Fibroblast of lung (primary cell): Measurements from ENCODE around the gene SART3. TPM values are rescaled to one million over a fixed set of nuclear protein-coding genes. Genes with fewer than 3 reads are reported as not detected.
A peak's percentile ranks its signal among the peaks of the same experiment; 100 is the strongest.

Experiments
- DNase-seq, 2 donors: peaks; one replicate each; pipeline versions ENCODE4 v3.0.0 to v3.0.0-alpha.2; 2010; ENCODE audit warnings: low read depth in 2 of 2
- H2AFZ ChIP-seq: 2 replicates; pipeline ENCODE4 v1.5.1; 2012; ENCODE audit warnings: low read length, control low read depth, inconsistent platforms
- H3K27ac ChIP-seq: 2 replicates; pipeline ENCODE4 v1.5.1; 2011; ENCODE audit warnings: low read length, control low read depth; ENCODE audit not compliant: insufficient read depth
- H3K27me3 ChIP-seq: 2 replicates; pipeline ENCODE4 v1.5.1; 2011; ENCODE audit warnings: mild to moderate bottlenecking, low read length; ENCODE audit not compliant: control insufficient read depth, insufficient read depth
- H3K36me3 ChIP-seq: 2 replicates; pipeline ENCODE4 v1.5.1; 2011; ENCODE audit warnings: low read length; ENCODE audit not compliant: control insufficient read depth, insufficient read depth
- H3K4me1 ChIP-seq: 2 replicates; pipeline ENCODE4 v1.5.1; 2011; ENCODE audit warnings: low read length; ENCODE audit not compliant: control insufficient read depth, insufficient read depth; ENCODE audit errors: extremely low read depth
- H3K4me2 ChIP-seq: 2 replicates; pipeline ENCODE4 v1.5.1; 2011; ENCODE audit warnings: low read length, control low read depth; ENCODE audit not compliant: insufficient read depth; ENCODE audit errors: extremely low read depth
- H3K4me3 ChIP-seq, 4 experiments: fragments of 200-600 bp in 1 of 4; sonication (generic) in 1 of 4; replicated peaks in 1 of 4; 2 replicates each; pipeline ENCODE4 v1.5.1; 2011 to 2016; ENCODE audit warnings: low read length in 4 of 4, low read depth in 3 of 4, mild to moderate bottlenecking in 3 of 4, control low read depth in 2 of 4, inconsistent platforms in 1 of 4, mixed read lengths in 1 of 4; ENCODE audit not compliant: insufficient read depth in 1 of 4; ENCODE audit errors: control extremely low read depth in 1 of 4
- H3K79me2 ChIP-seq: 2 replicates; pipeline ENCODE4 v1.5.1; 2012; ENCODE audit warnings: mild to moderate bottlenecking, low read length, inconsistent platforms; ENCODE audit not compliant: control insufficient read depth, insufficient read depth
- H3K9ac ChIP-seq: 2 replicates; pipeline ENCODE4 v1.5.1; 2011; ENCODE audit warnings: mild to moderate bottlenecking, low read length, control low read depth; ENCODE audit not compliant: insufficient read depth
- H3K9me3 ChIP-seq: 2 replicates; pipeline ENCODE4 v1.5.1; 2012; ENCODE audit warnings: low read depth, low read length; ENCODE audit not compliant: control insufficient read depth, insufficient read depth
- H4K20me1 ChIP-seq: 2 replicates; pipeline ENCODE4 v1.5.1; 2011; ENCODE audit warnings: low read length; ENCODE audit not compliant: control insufficient read depth, insufficient read depth; ENCODE audit errors: extremely low read depth
- CTCF ChIP-seq, 2 donors: IDR thresholded peaks in 1 of 2; conservative IDR thresholded peaks in 1 of 2; 1 replicate in 1 of 2; 2 replicates in 1 of 2; pipeline ENCODE4 v1.5.1; 2011 to 2012; ENCODE audit warnings: low read length in 2 of 2, control low read depth in 1 of 2, inconsistent platforms in 1 of 2, low read depth in 1 of 2, mild to moderate bottlenecking in 1 of 2
- EZH2 ChIP-seq: IDR thresholded peaks from 2 replicates; pipeline ENCODE4 v1.5.1; 2012; ENCODE audit warnings: low read length, control low read depth, mild to moderate bottlenecking; ENCODE audit errors: missing control alignments
- polyA plus RNA-seq, 2 donors: library from polyadenylated mRNA; depleted of rRNA in 1 of 2; stranded (reverse) in 1 of 2; unstranded in 1 of 2; fragments of >200 nt; gene quantifications; 2 replicates each; pipeline ENCODE4 v1.2.1, GENCODE V29; 2011 to 2012; ENCODE audit warnings: missing spikeins in 1 of 2
- total RNA-seq: library from RNA; depleted of rRNA; stranded (reverse); fragments of >200 nt; gene quantifications from 2 replicates; pipeline ENCODE4 v1.2.1, GENCODE V29; 2014

SART3 gene
- total and polyA plus RNA-seq, 2 donors (not counting 1 experiment from before 2014, with no cell fraction given) = 15.5 to 157 TPM

- Histone ChIP-seq H3K36me3 (peaks cover 30% of the 10 kb centered on the region), H3K27me3 (no peaks in the 10 kb centered on the region), H3K4me2 (no peak overlapping the region), H3K27ac (peak overlapping the region; percentile 15), H3K4me1 (peaks cover 8% of the 10 kb centered on the region), H3K9ac (no peak overlapping the region), H3K79me2 (no peaks in the 10 kb centered on the region), H4K20me1 (no peaks in the 10 kb centered on the region), H3K4me3 (no peak overlapping the region), H3K9me3 (no peaks in the 10 kb centered on the region), H2AFZ (no peak overlapping the region)
- DNase-seq = peak in 1 of 2 donors; percentile 66
- TF ChIP-seq EZH2 (no peak), CTCF (conservative IDR thresholded peaks at IDR 0.05 in 1 of 2, IDR thresholded peaks at IDR 0.05 in 1 of 2; ENCODE audit: low read depth in 1 of 2, low read length in 2 of 2) (no peak)
These were observed 35.3 kb downstream of the SART3 start for GRCh38 chr12:108525681-108526080.

GRCh38 chr12:108523365-108523764, 37.6 kb downstream of the SART3 start:
- Histone ChIP-seq H3K4me3 (no peak overlapping the region), H3K36me3 (peaks cover 41% of the 10 kb centered on the region), H3K9me3 (no peaks in the 10 kb centered on the region), H2AFZ (no peak overlapping the region), H3K4me2 (no peak overlapping the region), H3K27me3 (no peaks in the 10 kb centered on the region), H3K27ac (no peak overlapping the region), H3K79me2 (no peaks in the 10 kb centered on the region), H3K9ac (no peak overlapping the region), H4K20me1 (no peaks in the 10 kb centered on the region), H3K4me1 (peaks cover 8% of the 10 kb centered on the region)
- no peak for TF ChIP-seq EZH2
- no peak for TF ChIP-seq CTCF (conservative IDR thresholded peaks at IDR 0.05 in 1 of 2, IDR thresholded peaks at IDR 0.05 in 1 of 2; ENCODE audit: low read depth in 1 of 2, low read length in 2 of 2)
- no peak for DNase-seq

GRCh38 chr12:108519558-108519957, 41.4 kb downstream of the SART3 start:
- no peaks in the 10 kb centered on the region for H4K20me1 ChIP-seq
- H3K27me3 ChIP-seq = no peaks in the 10 kb centered on the region
- H3K27ac ChIP-seq = no peak overlapping the region
- H3K4me3 ChIP-seq = no peak overlapping the region
- no peak overlapping the region for H2AFZ ChIP-seq
- no peak for DNase-seq
- no peaks in the 10 kb centered on the region for H3K9me3 ChIP-seq
- no peak overlapping the region for H3K9ac ChIP-seq
- no peaks in the 10 kb centered on the region for H3K79me2 ChIP-seq
- H3K4me1 ChIP-seq = peaks cover 4% of the 10 kb centered on the region
- peaks cover 38% of the 10 kb centered on the region for H3K36me3 ChIP-seq
- TF ChIP-seq CTCF (conservative IDR thresholded peaks at IDR 0.05 in 1 of 2, IDR thresholded peaks at IDR 0.05 in 1 of 2; ENCODE audit: low read depth in 1 of 2, low read length in 2 of 2) = no peak
- TF ChIP-seq EZH2 = no peak
- no peak overlapping the region for H3K4me2 ChIP-seq
